ENCODE data around the gene ERRFI1.

DNA sequence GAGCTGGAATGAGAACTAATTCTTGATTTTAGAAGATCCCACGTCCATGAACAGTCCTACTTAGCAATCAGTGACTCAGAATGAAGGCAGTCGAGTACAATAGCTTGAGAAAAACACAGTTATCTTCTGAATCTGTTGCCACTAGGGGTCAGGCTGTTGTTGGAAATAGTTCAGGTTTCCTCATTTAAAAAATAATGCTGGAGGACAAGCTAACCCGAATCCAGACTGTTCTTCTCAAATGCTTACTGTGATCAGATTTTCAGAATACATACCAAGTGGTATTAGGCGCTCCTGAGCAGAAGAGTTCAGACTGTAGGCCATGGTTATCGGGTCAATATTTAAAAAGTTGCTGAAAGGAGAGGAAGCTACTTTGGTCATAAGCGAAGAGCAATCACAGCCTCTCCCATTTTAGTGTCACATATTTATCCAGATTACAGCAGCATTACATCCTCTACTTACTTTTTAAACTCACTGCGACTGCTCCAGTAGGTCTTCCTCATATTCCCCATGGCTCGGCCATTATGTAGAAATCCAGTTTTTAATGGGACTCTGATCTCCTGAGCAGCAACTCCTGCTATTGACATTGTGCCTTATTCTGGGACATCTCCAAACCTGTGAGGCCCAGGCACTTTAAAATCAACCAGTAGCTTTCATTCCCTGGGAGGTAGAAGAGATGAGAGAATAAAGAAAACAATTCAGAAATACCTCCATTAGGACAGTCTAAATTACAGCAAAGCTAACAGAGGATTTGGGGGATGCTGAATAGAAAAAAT, 10.9 kb downstream of the ERRFI1 start:
- TF ChIP-seq CTCF (IDR thresholded peaks at IDR 0.05) (peak; percentile 50; the same call in 1 of the 2 replicates), ZNF423 (CRISPR knock-in tag; IDR thresholded peaks at IDR 0.05) (no peak), NFE2L1 (CRISPR knock-in tag; IDR thresholded peaks at IDR 0.05) (no peak), TEAD4 (CRISPR knock-in tag; IDR thresholded peaks at IDR 0.05) (no peak), ZBTB43 (CRISPR knock-in tag; IDR thresholded peaks at IDR 0.05) (no peak), FOXP1 (CRISPR knock-in tag; IDR thresholded peaks at IDR 0.05; ENCODE audit: borderline replicate concordance) (no peak), STAT6 (CRISPR knock-in tag; conservative IDR thresholded peaks at IDR 0.05; ENCODE audit: low read depth) (no peak)
- TF ChIP-seq, protein P1, sequence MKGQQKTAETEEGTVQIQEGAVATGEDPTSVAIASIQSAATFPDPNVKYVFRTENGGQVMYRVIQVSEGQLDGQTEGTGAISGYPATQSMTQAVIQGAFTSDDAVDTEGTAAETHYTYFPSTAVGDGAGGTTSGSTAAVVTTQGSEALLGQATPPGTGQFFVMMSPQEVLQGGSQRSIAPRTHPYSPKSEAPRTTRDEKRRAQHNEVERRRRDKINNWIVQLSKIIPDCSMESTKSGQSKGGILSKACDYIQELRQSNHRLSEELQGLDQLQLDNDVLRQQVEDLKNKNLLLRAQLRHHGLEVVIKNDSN (CRISPR knock-in tag; IDR thresholded peaks at IDR 0.05) = no peak

Measured in WTC11 (cell line).